Pulmonary artery endothelial cell (primary cell): Measurements from ENCODE around the gene GRPEL2. TPM values are rescaled to one million over a fixed set of nuclear protein-coding genes. Genes with fewer than 3 reads are reported as not detected.
"Not testable (repeated sequence)": the region's sequence is repeated elsewhere in the genome, so short reads cannot be mapped to it uniquely, and the experiment has no call there.

Source experiments
- DNase-seq: peaks from one replicate; pipeline ENCODE4 v3.0.0-alpha.2; 2011; ENCODE audit warnings: low read depth, low spot score
- total RNA-seq: library from RNA; depleted of rRNA; stranded (reverse); fragments of >200 nt; gene quantifications from 2 replicates; pipeline ENCODE4 v1.2.3, GENCODE V29; 2014

Gene GRPEL2
- total RNA-seq, 1 donor from 2014 or later = 34.3 TPM

DNA sequence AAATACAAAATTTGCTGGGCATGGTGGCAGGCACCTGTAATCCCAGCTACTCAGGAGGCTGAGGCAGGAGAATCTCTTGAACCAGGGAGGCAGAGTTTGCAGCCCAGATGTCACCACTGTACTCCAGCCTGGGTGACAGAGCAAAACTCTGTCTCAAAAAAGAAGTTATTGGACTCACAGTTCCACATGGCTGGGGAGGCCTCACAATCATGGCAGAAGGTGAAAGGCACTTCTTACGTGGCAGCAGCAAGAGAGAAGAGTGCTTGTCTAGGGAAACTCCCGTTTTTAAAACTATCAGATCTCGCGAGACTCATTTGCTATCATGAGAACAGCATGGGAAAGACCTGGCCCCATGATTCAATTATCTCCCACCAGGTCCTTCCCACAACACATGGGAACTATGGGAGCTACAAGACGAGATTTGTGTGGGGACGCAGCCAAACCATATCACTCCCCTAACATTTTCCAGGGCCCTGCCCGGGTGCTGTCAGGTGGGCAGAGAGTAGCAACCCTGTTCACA lies 53.5 kb downstream of the GRPEL2 start:
- not testable (repeated sequence) for DNase-seq

DNA sequence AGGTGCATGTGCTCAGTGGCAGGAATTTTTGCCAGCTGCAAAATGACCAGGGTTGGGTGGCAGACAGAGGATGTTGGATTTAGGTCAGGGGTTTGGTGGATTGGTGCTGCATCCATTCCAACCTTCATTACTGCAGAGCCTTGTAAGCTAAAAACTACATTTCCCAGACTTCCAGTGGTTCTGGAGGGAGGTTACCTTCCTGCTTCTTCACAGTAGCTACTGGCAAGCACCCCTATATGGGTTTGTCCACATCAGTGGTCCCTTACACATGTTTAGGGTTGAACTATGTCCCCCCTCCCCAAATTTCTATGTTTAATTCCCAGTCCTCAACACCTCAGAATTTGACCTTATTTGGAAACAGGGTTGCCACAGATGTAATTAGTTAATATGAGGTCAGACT lies 54.5 kb downstream of the GRPEL2 start:
- no peak for DNase-seq

DNA sequence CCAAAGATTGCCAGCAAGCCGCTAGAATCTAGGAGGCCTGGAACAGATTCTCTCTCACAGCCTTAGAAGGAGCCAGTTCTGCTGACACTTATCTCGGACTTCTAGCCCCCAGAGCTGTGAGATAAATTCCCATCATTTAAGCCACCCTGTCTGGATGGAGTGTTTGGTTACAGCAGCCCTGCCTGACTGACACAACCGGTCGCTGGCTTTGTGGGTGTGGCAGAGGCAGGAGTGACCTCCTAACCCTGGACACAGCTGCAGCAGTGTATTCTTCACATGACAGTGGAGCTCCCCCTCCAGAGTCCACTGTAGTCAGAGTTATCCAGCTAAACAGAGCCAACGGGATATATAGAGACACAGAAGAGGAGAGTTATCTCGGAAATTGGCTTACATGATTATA lies 55.0 kb downstream of the GRPEL2 start:
- DNase-seq = no peak

DNA sequence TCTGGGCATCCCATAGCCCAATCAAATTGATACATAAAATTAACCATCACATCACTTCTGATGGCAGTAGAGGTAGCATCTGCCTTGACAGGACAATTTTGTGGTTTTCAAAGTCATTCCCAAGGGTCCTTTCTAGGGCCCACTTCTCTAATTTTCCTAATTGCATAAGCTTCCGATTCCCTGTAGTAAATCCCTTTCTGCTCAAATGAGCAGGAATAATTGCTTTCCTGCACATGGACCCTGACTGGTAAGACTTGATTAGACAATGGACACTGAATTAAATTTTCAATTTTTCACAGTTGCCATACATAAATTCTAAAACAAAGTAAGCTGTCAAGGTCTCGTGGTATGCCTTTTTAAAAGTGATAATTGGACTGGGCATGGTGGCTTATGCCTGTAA lies 55.8 kb downstream of the GRPEL2 start:
- no peak for DNase-seq

DNA sequence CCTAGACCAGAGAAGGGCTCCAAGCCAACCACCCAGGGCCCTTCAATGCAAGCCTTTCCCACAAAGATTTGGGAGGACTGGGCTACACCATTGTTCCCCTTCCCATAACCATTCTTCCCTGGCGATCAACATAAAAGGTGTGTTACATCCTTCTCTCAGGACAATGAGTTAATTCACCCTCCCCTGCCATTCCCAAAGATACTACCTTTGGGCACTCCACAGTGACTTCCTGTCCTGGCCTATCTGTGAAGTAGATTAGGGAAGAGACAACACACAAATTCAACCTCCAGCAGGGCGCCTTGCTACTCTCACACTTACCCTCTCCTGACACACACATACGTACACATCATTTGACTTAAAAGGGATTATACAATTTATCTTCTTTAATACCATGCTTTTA lies 57.0 kb downstream of the GRPEL2 start:
- DNase-seq = no peak

Other genes with a start within 250 kb of the GRPEL2 start
- gene ABLIM3, start 204.0 kb upstream of the GRPEL2 start, total RNA-seq = 18.8 and 21.3 TPM in 2 replicates
- gene AFAP1L1, start 73.6 kb upstream of the GRPEL2 start, total RNA-seq = 108 and 150 TPM in 2 replicates
- 13.1 and 19.4 TPM in 2 replicates for gene PCYOX1L, start 12.5 kb downstream of the GRPEL2 start, total RNA-seq
- gene IL17B, start 33.8 kb downstream of the GRPEL2 start, total RNA-seq = not detected in 2 replicates
- 454 and 486 TPM in 2 replicates for gene CSNK1A1, start 205.9 kb downstream of the GRPEL2 start, total RNA-seq
- 7.3 and 9.2 TPM in 2 replicates for gene ARHGEF37, start 236.0 kb downstream of the GRPEL2 start, total RNA-seq